Activated T-helper 1 cell treated with anti-CD3 and anti-CD28 coated beads, Interleukin-2, amount 50 U/mL, for 16 hours (primary cell): ENCODE results near the gene KSR1.
"Not testable (repeated sequence)": the region's sequence is repeated elsewhere in the genome, so short reads cannot be mapped to it uniquely, and the experiment has no call there.

Source experiments
- DNase-seq, 2 donors: peaks; one replicate each; pipeline ENCODE4 v3.0.0-alpha.2; 2020; ENCODE audit warnings: low read depth in 1 of 2, low spot score in 1 of 2

Gene KSR1

GRCh38 chr17:27426471-27426870 lies 29.8 kb upstream of the KSR1 start:
- DNase-seq, result not testable (repeated sequence)

- DNase-seq, result not testable (repeated sequence)
Observed at GRCh38 chr17:27427166-27427862, 28.9 kb upstream of the KSR1 start.

GRCh38 chr17:27428781-27429505 lies 27.3 kb upstream of the KSR1 start:
- no peak for DNase-seq

GRCh38 chr17:27429666-27430382 lies 26.4 kb upstream of the KSR1 start:
- no peak for DNase-seq

GRCh38 chr17:27430383-27430840 lies 25.8 kb upstream of the KSR1 start:
- DNase-seq, result no peak

- DNase-seq, result no peak
Observed at GRCh38 chr17:27430882-27431491, 25.3 kb upstream of the KSR1 start.

GRCh38 chr17:27433521-27433920 lies 22.7 kb upstream of the KSR1 start:
- no peak for DNase-seq

GRCh38 chr17:27435431-27436070 lies 20.7 kb upstream of the KSR1 start:
- not testable (repeated sequence) for DNase-seq

- no peak for DNase-seq
Observed at GRCh38 chr17:27438348-27438998, 17.8 kb upstream of the KSR1 start.

- no peak for DNase-seq
Observed at GRCh38 chr17:27439342-27439741, 16.9 kb upstream of the KSR1 start.

GRCh38 chr17:27442702-27443101 lies 13.5 kb upstream of the KSR1 start:
- no peak for DNase-seq

- DNase-seq, result no peak
Observed at GRCh38 chr17:27443491-27443890, 12.8 kb upstream of the KSR1 start.

GRCh38 chr17:27445971-27446370 lies 10.3 kb upstream of the KSR1 start:
- no peak for DNase-seq

- DNase-seq, result no peak
Observed at GRCh38 chr17:27446569-27447301, 9.5 kb upstream of the KSR1 start.

- not testable (repeated sequence) for DNase-seq
Observed at GRCh38 chr17:27448534-27448933, 7.7 kb upstream of the KSR1 start.

GRCh38 chr17:27449541-27449940 lies 6.7 kb upstream of the KSR1 start:
- no peak for DNase-seq

GRCh38 chr17:27449988-27450387 lies 6.3 kb upstream of the KSR1 start:
- no peak for DNase-seq

GRCh38 chr17:27450416-27450815 lies 5.8 kb upstream of the KSR1 start:
- DNase-seq, result no peak

GRCh38 chr17:27451906-27452305 lies 4.3 kb upstream of the KSR1 start:
- DNase-seq, result no peak

GRCh38 chr17:27452828-27453227 lies 3.4 kb upstream of the KSR1 start:
- no peak for DNase-seq
